ENCODE measurements around the gene TRIM43B. TPM values are rescaled to one million over a fixed set of nuclear protein-coding genes. Genes with fewer than 3 reads are reported as not detected.
"Not testable (repeated sequence)": the region's sequence is repeated elsewhere in the genome, so short reads cannot be mapped to it uniquely, and the experiment has no call there.

The TRIM43B gene
- polyA plus RNA-seq, 3 donors: not detected

DNA sequence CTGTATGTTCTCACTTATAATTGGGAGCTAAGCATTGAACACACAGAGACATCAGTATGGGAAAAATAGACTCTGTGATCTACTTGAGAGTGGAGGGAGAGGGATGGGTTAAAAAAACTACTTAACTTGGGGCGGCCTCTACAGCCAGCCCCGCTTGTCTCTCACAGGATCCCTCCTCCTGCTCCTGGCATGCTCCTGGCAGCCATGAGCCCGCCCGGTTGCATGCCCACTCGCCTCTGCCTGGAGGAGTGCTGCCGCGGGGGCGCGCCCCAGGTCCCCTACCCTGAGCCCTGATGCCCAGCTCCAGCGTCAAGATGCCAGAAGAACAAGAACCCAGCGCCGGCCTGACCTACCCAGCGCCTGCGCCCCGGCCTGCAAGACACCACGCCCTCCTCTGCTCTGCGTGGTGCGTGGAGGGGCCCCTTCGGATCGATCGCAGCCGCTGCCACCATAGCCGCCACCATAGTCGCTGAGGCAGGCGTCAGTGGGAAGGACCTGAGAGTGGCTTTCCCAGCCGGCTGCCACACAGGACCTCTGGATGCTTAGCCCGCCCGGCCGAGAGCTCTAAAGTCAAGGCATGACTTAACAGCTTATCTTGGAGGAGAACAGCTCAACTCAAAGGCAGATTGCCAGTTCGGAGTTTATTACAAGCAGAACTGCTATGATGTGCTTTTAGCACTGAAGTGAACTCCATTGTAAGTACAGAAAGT, 49.2 kb downstream of the TRIM43B start:
- not testable (repeated sequence) for H3K27ac ChIP-seq (ENCODE audit: low read depth, low read length)
- no CpG with 5 or more reads among the region's 30 CpGs for WGBS, 3 donors

DNA sequence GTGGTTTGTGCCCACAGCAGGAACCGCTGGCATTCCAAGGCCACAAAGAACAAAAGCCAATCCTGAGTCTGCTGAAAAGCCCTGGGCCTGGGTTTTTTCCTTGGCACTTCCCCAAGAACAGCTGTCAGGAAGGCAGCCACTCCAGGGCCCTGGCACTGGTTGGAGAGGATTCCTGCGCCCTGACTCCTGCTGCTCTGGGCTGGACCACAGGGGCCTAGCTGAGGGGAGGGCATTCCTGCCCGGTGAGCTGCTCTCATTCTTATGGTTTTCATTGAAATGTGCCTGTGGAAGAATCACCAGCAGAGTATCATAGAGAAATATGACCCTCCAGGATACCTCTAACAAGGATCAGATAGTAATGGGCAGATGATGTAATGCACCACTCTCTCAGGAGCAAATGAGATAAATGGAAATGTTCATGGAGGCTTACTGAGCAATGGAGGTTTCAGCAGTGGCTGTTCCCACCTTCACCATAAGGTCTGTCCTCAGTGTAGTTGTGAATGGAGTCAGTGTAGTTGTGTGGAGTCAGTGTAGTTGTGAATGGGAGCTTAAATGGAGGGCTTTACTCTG, 50.0 kb downstream of the TRIM43B start:
- not testable (repeated sequence) for H3K27ac ChIP-seq (ENCODE audit: low read depth, low read length)
- WGBS, 3 donors: 55 to 73% (median 69%) methylated on average over 2 of the region's 3 CpGs

DNA sequence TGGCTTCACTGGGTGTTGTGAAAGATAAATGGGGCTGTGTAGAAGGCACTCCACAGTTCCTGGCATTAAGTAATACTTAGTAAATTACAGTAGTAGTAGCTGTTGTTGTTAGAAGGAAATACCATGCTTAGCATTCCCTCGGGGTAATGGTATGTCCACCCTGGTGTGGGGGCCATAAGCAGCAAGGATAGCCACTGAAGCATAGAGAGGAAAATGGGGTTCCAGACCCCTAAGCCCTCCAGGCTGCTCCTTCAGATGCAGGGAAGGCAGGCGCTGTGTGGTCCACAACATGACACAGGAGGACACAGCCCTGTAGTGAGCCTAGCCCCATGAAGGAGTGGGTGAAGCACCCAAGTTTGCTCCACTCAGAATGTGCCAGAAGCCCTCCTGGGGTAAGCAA, 50.6 kb downstream of the TRIM43B start:
- 91 to 100% (median 100%) methylated on average over 1 to 2 of the region's 2 CpGs for WGBS, 3 donors
- not testable (repeated sequence) for H3K27ac ChIP-seq (ENCODE audit: low read depth, low read length)

- 71 to 94% (median 82%) methylated on average over 1 of the region's 4 CpGs for WGBS, 3 donors
- not testable (repeated sequence) for H3K27ac ChIP-seq (ENCODE audit: low read depth, low read length)
These were observed 51.2 kb downstream of the TRIM43B start for GRCh38 chr2:95433373-95433772.

- H3K27ac ChIP-seq (ENCODE audit: low read depth, low read length): not testable (repeated sequence)
- no CpG with 5 or more reads among the region's 8 CpGs for WGBS, 3 donors
These were observed 54.6 kb downstream of the TRIM43B start for GRCh38 chr2:95429748-95430467.

DNA sequence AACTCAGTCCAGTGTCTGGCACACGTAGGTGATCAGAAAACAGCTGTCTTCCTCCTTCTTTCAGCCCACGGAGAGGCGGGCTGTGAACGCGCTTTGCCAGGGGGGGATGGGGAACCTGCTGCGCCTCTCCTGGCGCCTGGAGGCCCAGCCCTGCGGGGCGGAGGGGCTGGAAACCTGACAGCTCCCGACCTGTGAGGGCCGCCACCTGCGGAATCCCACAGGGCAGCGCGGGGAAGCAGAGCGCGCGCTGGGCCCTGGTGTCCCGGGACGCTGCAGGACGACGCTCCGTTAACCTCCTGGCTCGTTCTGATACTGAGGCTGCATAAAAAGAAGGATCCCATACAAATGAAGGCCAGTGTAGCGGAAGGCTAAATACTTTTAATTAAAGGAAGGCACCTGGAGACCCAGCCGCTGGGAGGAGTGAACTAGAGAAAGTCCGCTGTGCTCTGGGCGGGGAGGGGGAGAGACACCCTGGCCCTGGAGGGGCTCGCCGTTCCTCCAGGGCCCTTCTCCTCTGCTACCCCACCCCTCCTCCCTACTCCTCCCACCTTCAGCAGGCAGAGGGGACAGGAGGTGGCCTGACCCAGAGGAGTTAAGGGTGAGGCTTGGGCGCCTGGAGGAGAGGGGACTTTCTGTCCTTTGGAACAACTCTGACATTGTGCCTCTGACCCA, 57.2 kb downstream of the TRIM43B start:
- 0 to 38% (median 14%) methylated on average over 1 to 15 of the region's 30 CpGs for WGBS, 3 donors
- H3K27ac ChIP-seq (ENCODE audit: low read depth, low read length): not testable (repeated sequence)

Other genes with a start within 250 kb of the TRIM43B start
- gene PROM2, start 210.3 kb downstream of the TRIM43B start, polyA plus RNA-seq: 1 to 10 TPM; 2.0 to 6.1 (median 3.0) TPM
- 10 to 100 TPM in 1 of 3 donors, 1 to 10 TPM in 2; 2.4 to 14.1 (median 5.1) TPM for gene KCNIP3, start 187.4 kb downstream of the TRIM43B start, polyA plus RNA-seq
- 10 to 100 TPM; 20.8 to 34.6 (median 26.7) TPM for gene FAHD2A, start 82.0 kb downstream of the TRIM43B start, polyA plus RNA-seq
- gene TRIM43, start 107.2 kb upstream of the TRIM43B start, polyA plus RNA-seq: not detected

Measured in adipose tissue (tissue), 3 donors.